HG03354 (cell line): ENCODE data around the gene SMIM10L1.

Experiments
- ATAC-seq: cut with Tn5 transposase; IDR thresholded peaks from one replicate; pipeline ENCODE4 v1.9.1; 2021; ENCODE audit warnings: mild to moderate bottlenecking; ENCODE audit not compliant: unreplicated experiment, poor library complexity, severe bottlenecking

SMIM10L1 gene

GRCh38 chr12:11182529-11182928 lies 11.5 kb downstream of the SMIM10L1 start:
- ATAC-seq = no peak

- ATAC-seq = no peak
Measured at GRCh38 chr12:11183011-11183410, 12.0 kb downstream of the SMIM10L1 start.

GRCh38 chr12:11186837-11187236 lies 15.8 kb downstream of the SMIM10L1 start, which contains the start of gene TAS2R42:
TAS2R42 (minus strand) TSS chr12:11186937; CDS start chr12:11186937, 0 bp downstream.
- ATAC-seq = no peak

GRCh38 chr12:11202811-11203210 lies 31.8 kb downstream of the SMIM10L1 start:
- ATAC-seq = no peak

- no peak for ATAC-seq
Measured at GRCh38 chr12:11204173-11204572, 33.2 kb downstream of the SMIM10L1 start.

GRCh38 chr12:11209113-11209512 lies 38.1 kb downstream of the SMIM10L1 start:
- ATAC-seq = no peak
